ENCODE data around the gene NISCH.

NISCH gene

GRCh38 chr3:52441091-52441771, 14.2 kb upstream of the NISCH start:
- Mint-ChIP-seq H3K4me1 (peaks cover 11% of the 10 kb centered on the region), H3K36me3 (no peaks in the 10 kb centered on the region)

GRCh38 chr3:52441772-52442332, 13.6 kb upstream of the NISCH start:
- peaks cover 14% of the 10 kb centered on the region for H3K4me1 Mint-ChIP-seq
- H3K27ac Mint-ChIP-seq: no peak overlapping the region
- H3K9me3 Mint-ChIP-seq: no peaks in the 10 kb centered on the region
- no peak for ATAC-seq
- no peaks in the 10 kb centered on the region for H3K27me3 Mint-ChIP-seq
- H3K36me3 Mint-ChIP-seq: no peaks in the 10 kb centered on the region
- H3K4me3 Mint-ChIP-seq: no peak overlapping the region

More at GRCh38 chr3:52441091-52441771, 14.2 kb upstream of the NISCH start:
- no peak for ATAC-seq
- Mint-ChIP-seq H3K27ac (no peak overlapping the region), H3K9me3 (no peaks in the 10 kb centered on the region), H3K27me3 (peaks cover 1% of the 10 kb centered on the region), H3K4me3 (no peak overlapping the region)

GRCh38 chr3:52442409-52443267, 12.8 kb upstream of the NISCH start:
- no peaks in the 10 kb centered on the region for H3K36me3 Mint-ChIP-seq
- no peak for ATAC-seq
- peaks cover 19% of the 10 kb centered on the region for H3K4me1 Mint-ChIP-seq
- H3K9me3 Mint-ChIP-seq: no peaks in the 10 kb centered on the region
- H3K27ac Mint-ChIP-seq: no peak overlapping the region
- H3K4me3 Mint-ChIP-seq: no peak overlapping the region
- H3K27me3 Mint-ChIP-seq: no peaks in the 10 kb centered on the region

- Mint-ChIP-seq H3K27me3 (no peaks in the 10 kb centered on the region), H3K36me3 (no peaks in the 10 kb centered on the region), H3K9me3 (no peaks in the 10 kb centered on the region), H3K4me1 (peaks cover 19% of the 10 kb centered on the region), H3K27ac (no peak overlapping the region), H3K4me3 (no peak overlapping the region)
- no peak for ATAC-seq
Observed at GRCh38 chr3:52443268-52443610, 12.2 kb upstream of the NISCH start.

GRCh38 chr3:52443791-52444687, 11.4 kb upstream of the NISCH start:
- H3K36me3 Mint-ChIP-seq: no peaks in the 10 kb centered on the region
- H3K27me3 Mint-ChIP-seq: no peaks in the 10 kb centered on the region
- ATAC-seq: no peak
- H3K4me1 Mint-ChIP-seq: peaks cover 19% of the 10 kb centered on the region
- no peak overlapping the region for H3K27ac Mint-ChIP-seq
- no peaks in the 10 kb centered on the region for H3K9me3 Mint-ChIP-seq
- H3K4me3 Mint-ChIP-seq: no peak overlapping the region

GRCh38 chr3:52444860-52445793, 10.3 kb upstream of the NISCH start, which contains the start of gene SEMA3G:
Gene SEMA3G (minus strand): TSS chr3:52445103. CDS start chr3:52445027, 76 bp downstream.
- Mint-ChIP-seq H3K27ac (peak within 1 kb of the TSS; percentile 74), H3K9me3 (no peaks in the 10 kb centered on the region), H3K4me3 (no peak within 1 kb of the TSS), H3K27me3 (no peaks in the 10 kb centered on the region), H3K4me1 (peaks cover 19% of the 10 kb centered on the region), H3K36me3 (no peaks in the 10 kb centered on the region)
- peak; percentile 90 for ATAC-seq

GRCh38 chr3:52446042-52446441, 9.4 kb upstream of the NISCH start:
- no peaks in the 10 kb centered on the region for H3K9me3 Mint-ChIP-seq
- ATAC-seq: no peak
- H3K4me1 Mint-ChIP-seq: peaks cover 19% of the 10 kb centered on the region
- no peak overlapping the region for H3K4me3 Mint-ChIP-seq
- H3K27ac Mint-ChIP-seq: peak overlapping the region; percentile 74
- no peaks in the 10 kb centered on the region for H3K36me3 Mint-ChIP-seq
- no peaks in the 10 kb centered on the region for H3K27me3 Mint-ChIP-seq

- no peaks in the 10 kb centered on the region for H3K27me3 Mint-ChIP-seq
- no peak overlapping the region for H3K4me3 Mint-ChIP-seq
- peaks cover 19% of the 10 kb centered on the region for H3K4me1 Mint-ChIP-seq
- H3K36me3 Mint-ChIP-seq: no peaks in the 10 kb centered on the region
- H3K9me3 Mint-ChIP-seq: no peaks in the 10 kb centered on the region
- H3K27ac Mint-ChIP-seq: no peak overlapping the region
- peak; percentile 59 for ATAC-seq
Observed at GRCh38 chr3:52446631-52447511, 8.5 kb upstream of the NISCH start.

GRCh38 chr3:52447512-52448355, 7.7 kb upstream of the NISCH start:
- Mint-ChIP-seq H3K4me1 (peaks cover 19% of the 10 kb centered on the region), H3K9me3 (no peaks in the 10 kb centered on the region), H3K27ac (no peak overlapping the region), H3K27me3 (no peaks in the 10 kb centered on the region), H3K36me3 (no peaks in the 10 kb centered on the region), H3K4me3 (no peak overlapping the region)
- ATAC-seq: no peak

- Mint-ChIP-seq H3K9me3 (no peaks in the 10 kb centered on the region), H3K36me3 (no peaks in the 10 kb centered on the region), H3K27ac (no peak overlapping the region), H3K4me1 (peaks cover 27% of the 10 kb centered on the region), H3K27me3 (no peaks in the 10 kb centered on the region), H3K4me3 (no peak overlapping the region)
- no peak for ATAC-seq
Observed at GRCh38 chr3:52450489-52451236, 4.7 kb upstream of the NISCH start.

- Mint-ChIP-seq H3K4me3 (no peak overlapping the region), H3K27ac (no peak overlapping the region)
Observed at GRCh38 chr3:52451237-52452083, 3.9 kb upstream of the NISCH start.

More at GRCh38 chr3:52451237-52452083, 3.9 kb upstream of the NISCH start:
- H3K27me3 Mint-ChIP-seq: no peaks in the 10 kb centered on the region
- H3K4me1 Mint-ChIP-seq: peaks cover 32% of the 10 kb centered on the region
- H3K36me3 Mint-ChIP-seq: no peaks in the 10 kb centered on the region
- no peak for ATAC-seq
- no peaks in the 10 kb centered on the region for H3K9me3 Mint-ChIP-seq

Data from stimulated activated memory B cell treated with anti-CD40 and anti-IgM and Interleukin-4, amounts not matched to agents 10 μg/mL and 1 μg/mL and 100 μg/mL, for 72 hours (primary cell).